NCI-H748 (cell line): ENCODE measurements around the gene CFAP57.
"Not testable (repeated sequence)": the region's sequence is repeated elsewhere in the genome, so short reads cannot be mapped to it uniquely, and the experiment has no call there.

Experiments
- DNase-seq: peaks from one replicate; lab custom pipeline; 2025; ENCODE audit not compliant: unreplicated experiment; lab: John Stamatoyannopoulos, UW

Gene CFAP57

GRCh38 chr1:43171876-43172526, at the start of gene CFAP57, which contains the start of gene EBNA1BP2:
Gene CFAP57, plus strand, starts transcription at chr1:43172330. Its CDS starts 424 bp downstream, at chr1:43172754.
Gene EBNA1BP2, minus strand, starts transcription at chr1:43172290. Its CDS starts 172 bp downstream, at chr1:43172118.
- DNase-seq: peak; percentile 100

- peak; percentile 73 for DNase-seq
Measured at GRCh38 chr1:43123031-43123430, 49.1 kb upstream of the CFAP57 start.

- no peak for DNase-seq
Measured at GRCh38 chr1:43128816-43129215, 43.3 kb upstream of the CFAP57 start.

GRCh38 chr1:43129426-43129825, 42.7 kb upstream of the CFAP57 start:
- no peak for DNase-seq

GRCh38 chr1:43134068-43134467, 38.1 kb upstream of the CFAP57 start:
- DNase-seq: no peak

GRCh38 chr1:43134640-43135039, 37.5 kb upstream of the CFAP57 start:
- no peak for DNase-seq

GRCh38 chr1:43135857-43136781, 36.0 kb upstream of the CFAP57 start:
- DNase-seq: no peak

- DNase-seq: no peak
Measured at GRCh38 chr1:43137445-43138052, 34.6 kb upstream of the CFAP57 start.

- DNase-seq: not testable (repeated sequence)
Measured at GRCh38 chr1:43139295-43139694, 32.8 kb upstream of the CFAP57 start.

- no peak for DNase-seq
Measured at GRCh38 chr1:43140010-43140409, 32.1 kb upstream of the CFAP57 start.

- DNase-seq: no peak
Measured at GRCh38 chr1:43140583-43140982, 31.5 kb upstream of the CFAP57 start.

GRCh38 chr1:43143441-43143888, 28.7 kb upstream of the CFAP57 start:
- peak; percentile 63 for DNase-seq

GRCh38 chr1:43144237-43144636, 27.9 kb upstream of the CFAP57 start:
- DNase-seq: no peak

- peak; percentile 100 for DNase-seq
Measured at GRCh38 chr1:43147625-43148327, 24.4 kb upstream of the CFAP57 start.

GRCh38 chr1:43149889-43150288, 22.2 kb upstream of the CFAP57 start:
- no peak for DNase-seq

GRCh38 chr1:43152866-43153265, 19.3 kb upstream of the CFAP57 start:
- no peak for DNase-seq

GRCh38 chr1:43153443-43153842, 18.7 kb upstream of the CFAP57 start:
- DNase-seq: no peak

GRCh38 chr1:43156026-43156425, 16.1 kb upstream of the CFAP57 start:
- no peak for DNase-seq

GRCh38 chr1:43165162-43165561, 7.0 kb upstream of the CFAP57 start:
- DNase-seq: no peak

GRCh38 chr1:43165765-43166164, 6.4 kb upstream of the CFAP57 start:
- no peak for DNase-seq

- DNase-seq: no peak
Measured at GRCh38 chr1:43171312-43171875, 736 bp upstream of the CFAP57 start.
